Medulla oblongata (tissue), 1 donor: ENCODE measurements around the gene USP17L17.
"Not testable (repeated sequence)": the region's sequence is repeated elsewhere in the genome, so short reads cannot be mapped to it uniquely, and the experiment has no call there.

Source experiments
- DNase-seq: peaks from one replicate; pipeline ENCODE4 v3.0.0-alpha.2; 2015; ENCODE audit errors: extremely low spot score

The USP17L17 gene

GRCh38 chr4:9243579-9243978, at the start of gene USP17L17:
Gene USP17L17, plus strand, starts transcription at chr4:9243879. Its CDS starts 0 bp downstream, at chr4:9243879.
- not testable (repeated sequence) for DNase-seq

- not testable (repeated sequence) for DNase-seq
Measured at GRCh38 chr4:9210357-9210756, 33.3 kb upstream of the USP17L17 start, which contains the start of gene USP17L10. Gene USP17L10, plus strand, starts transcription at chr4:9210657. Its CDS starts 0 bp downstream, at chr4:9210657.

- not testable (repeated sequence) for DNase-seq
Measured at GRCh38 chr4:9214701-9215100, 29.0 kb upstream of the USP17L17 start.

- not testable (repeated sequence) for DNase-seq
Measured at GRCh38 chr4:9215105-9215504, 28.6 kb upstream of the USP17L17 start, which contains the start of gene USP17L11. Gene USP17L11, plus strand, starts transcription at chr4:9215405. Its CDS starts 0 bp downstream, at chr4:9215405.

GRCh38 chr4:9219852-9220251, 23.8 kb upstream of the USP17L17 start, which contains the start of gene USP17L12:
Gene USP17L12, plus strand, starts transcription at chr4:9220152. Its CDS starts 0 bp downstream, at chr4:9220152.
- not testable (repeated sequence) for DNase-seq

- DNase-seq = not testable (repeated sequence)
Measured at GRCh38 chr4:9224596-9224995, 19.1 kb upstream of the USP17L17 start, which contains the start of gene USP17L13. Gene USP17L13, plus strand, starts transcription at chr4:9224896. Its CDS starts 0 bp downstream, at chr4:9224896.

GRCh38 chr4:9230249-9230648, 13.4 kb upstream of the USP17L17 start:
- not testable (repeated sequence) for DNase-seq

- not testable (repeated sequence) for DNase-seq
Measured at GRCh38 chr4:9234085-9234484, 9.6 kb upstream of the USP17L17 start, which contains the start of gene USP17L15. Gene USP17L15, plus strand, starts transcription at chr4:9234385. Its CDS starts 0 bp downstream, at chr4:9234385.

- DNase-seq = not testable (repeated sequence)
Measured at GRCh38 chr4:9238461-9238860, 5.2 kb upstream of the USP17L17 start.

GRCh38 chr4:9247953-9248680, 4.4 kb downstream of the USP17L17 start, which contains the start of gene USP17L18:
Gene USP17L18, plus strand, starts transcription at chr4:9248630. Its CDS starts 0 bp downstream, at chr4:9248630.
- DNase-seq = peak; percentile 2

- not testable (repeated sequence) for DNase-seq
Measured at GRCh38 chr4:9253078-9253477, 9.4 kb downstream of the USP17L17 start, which contains the start of gene USP17L19. Gene USP17L19, plus strand, starts transcription at chr4:9253378. Its CDS starts 0 bp downstream, at chr4:9253378.

GRCh38 chr4:9257824-9258223, 14.1 kb downstream of the USP17L17 start, which contains the start of gene USP17L20:
Gene USP17L20, plus strand, starts transcription at chr4:9258124. Its CDS starts 0 bp downstream, at chr4:9258124.
- DNase-seq = not testable (repeated sequence)

GRCh38 chr4:9262572-9262971, 18.9 kb downstream of the USP17L17 start, which contains the start of gene USP17L21:
Gene USP17L21, plus strand, starts transcription at chr4:9262872. Its CDS starts 0 bp downstream, at chr4:9262872.
- DNase-seq = not testable (repeated sequence)

- not testable (repeated sequence) for DNase-seq
Measured at GRCh38 chr4:9267319-9267718, 23.6 kb downstream of the USP17L17 start, which contains the start of gene USP17L22. Gene USP17L22, plus strand, starts transcription at chr4:9267619. Its CDS starts 0 bp downstream, at chr4:9267619.

GRCh38 chr4:9271719-9272118, 28.0 kb downstream of the USP17L17 start:
- not testable (repeated sequence) for DNase-seq
